PC-9 (cell line): ENCODE measurements around the gene NIPSNAP3A.

ENCODE experiments used
- CTCF ChIP-seq: fragments of 200-600 bp; sonication (generic); conservative IDR thresholded peaks from 2 replicates; pipeline ENCODE4 v1.6.1; 2017; ENCODE audit warnings: mixed run types, antibody characterized with exemption, mild to moderate bottlenecking, moderate library complexity
- EZH2 ChIP-seq: fragments of 200-600 bp; sonication (generic); IDR thresholded peaks from 2 replicates; pipeline ENCODE4 v1.8.0; 2017; ENCODE audit warnings: antibody characterized with exemption, low read depth

- TF ChIP-seq CTCF: no peak
- TF ChIP-seq EZH2: no peak
Measured at GRCh38 chr9:104748359-104749031, 1.0 kb downstream of the NIPSNAP3A start.
